Neural cell (in vitro differentiated cells): ENCODE results near the gene SUGCT. TPM values are rescaled to one million over a fixed set of nuclear protein-coding genes. Genes with fewer than 3 reads are reported as not detected.

Source experiments
- H2AFZ ChIP-seq: fragments of 200-600, 300-800 bp; sonication (generic), shearing (Covaris generic); 2 replicates; pipeline ENCODE4 v1.6.0; 2014; ENCODE audit warnings: low read depth, mild to moderate bottlenecking, antibody characterized with exemption, low read length, moderate library complexity
- H3F3A ChIP-seq: fragments of 200-600 bp; shearing (Covaris generic); 2 replicates; pipeline ENCODE4 v1.6.1; 2016; ENCODE audit warnings: mild to moderate bottlenecking, moderate library complexity, mixed read lengths, antibody characterized with exemption, low read length; ENCODE audit not compliant: insufficient read depth, poor library complexity, severe bottlenecking
- H3K27ac ChIP-seq: fragments of 200-600, 300-800 bp; sonication (generic), shearing (Covaris generic); 2 replicates; pipeline ENCODE4 v1.5.1; 2014; ENCODE audit warnings: mild to moderate bottlenecking, low read length, moderate library complexity
- H3K27me3 ChIP-seq: fragments of 300-800, 200-600 bp; sonication (generic), shearing (Covaris generic); 2 replicates; pipeline ENCODE4 v1.6.0; 2014; ENCODE audit warnings: mild to moderate bottlenecking, low read depth, low read length, moderate library complexity; ENCODE audit not compliant: insufficient read depth
- H3K36me3 ChIP-seq: fragments of 300-800, 200-600 bp; sonication (generic), shearing (Covaris generic); 2 replicates; pipeline ENCODE4 v1.5.1; 2014; ENCODE audit warnings: mild to moderate bottlenecking, antibody characterized with exemption, low read length, moderate library complexity; ENCODE audit not compliant: insufficient read depth
- H3K4me2 ChIP-seq: fragments of 300-800, 200-600 bp; sonication (generic), shearing (Covaris generic); 2 replicates; pipeline ENCODE4 v1.6.0; 2014; ENCODE audit warnings: mild to moderate bottlenecking, low read length
- H3K4me3 ChIP-seq: fragments of 300-800, 200-600 bp; sonication (generic), shearing (Covaris generic); 2 replicates; pipeline ENCODE4 v1.5.1; 2014; ENCODE audit warnings: mild to moderate bottlenecking, low read length, moderate library complexity
- H3K79me2 ChIP-seq: fragments of 200-600 bp; shearing (Covaris generic); replicated peaks from 2 replicates; pipeline ENCODE4 v1.6.0; 2014; ENCODE audit warnings: mild to moderate bottlenecking, low read length, moderate library complexity; ENCODE audit not compliant: insufficient read depth
- H3K9ac ChIP-seq: fragments of 300-800, 200-600 bp; sonication (generic), shearing (Covaris generic); 2 replicates; pipeline ENCODE4 v1.6.1; 2016; ENCODE audit warnings: mild to moderate bottlenecking, low read length, mixed read lengths
- H3K9me2 ChIP-seq: fragments of 200-600 bp; shearing (Covaris generic); 2 replicates; pipeline ENCODE4 v1.6.1; 2016; ENCODE audit warnings: mild to moderate bottlenecking, low read length, mixed read lengths; ENCODE audit not compliant: insufficient read depth
- H3K9me3 ChIP-seq: fragments of 200-600, 300-800 bp; sonication (generic), shearing (Covaris generic); 2 replicates; pipeline ENCODE4 v1.6.1; 2016; ENCODE audit warnings: mild to moderate bottlenecking, mixed run types, low read length, moderate library complexity, mixed read lengths
- H4K20me1 ChIP-seq: fragments of 200-600 bp; shearing (Covaris generic); 2 replicates; pipeline ENCODE4 v1.6.1; 2016; ENCODE audit warnings: mild to moderate bottlenecking, mixed run types; ENCODE audit not compliant: insufficient read depth
- EP300 ChIP-seq: fragments of 450-650 bp; conservative IDR thresholded peaks from 2 replicates; pipeline ENCODE4 v1.6.1; 2014; ENCODE audit warnings: antibody characterized with exemption, mild to moderate bottlenecking, moderate library complexity; ENCODE audit not compliant: poor library complexity, severe bottlenecking
- EZH2 ChIP-seq: fragments of 200-600, 300-800 bp; shearing (Covaris generic), sonication (generic); IDR thresholded peaks from 2 replicates; pipeline ENCODE4 v1.6.1; 2014; ENCODE audit warnings: antibody characterized with exemption, low read length, borderline replicate concordance, mild to moderate bottlenecking; ENCODE audit not compliant: insufficient read depth, poor library complexity, severe bottlenecking
- MXI1 ChIP-seq: fragments of 450-650 bp; conservative IDR thresholded peaks from 2 replicates; pipeline ENCODE4 v1.6.1; 2014; ENCODE audit warnings: antibody characterized with exemption, mild to moderate bottlenecking; ENCODE audit not compliant: poor library complexity, severe bottlenecking
- POLR2AphosphoS5 ChIP-seq: IDR thresholded peaks from 2 replicates; pipeline ENCODE4 v1.6.1; 2012
- RAD21 ChIP-seq: fragments of 450-650 bp; conservative IDR thresholded peaks from 2 replicates; pipeline ENCODE4 v1.6.1; 2014; ENCODE audit warnings: antibody characterized with exemption, mild to moderate bottlenecking, moderate library complexity
- SMC3 ChIP-seq: fragments of 450-650 bp; conservative IDR thresholded peaks from 2 replicates; pipeline ENCODE4 v1.6.1; 2014; ENCODE audit warnings: antibody characterized with exemption, mild to moderate bottlenecking, moderate library complexity; ENCODE audit not compliant: poor library complexity
- TAF1 ChIP-seq: IDR thresholded peaks from 2 replicates; pipeline ENCODE4 v1.6.1; 2012; ENCODE audit warnings: low read depth
- polyA plus RNA-seq: library from polyadenylated mRNA; depleted of rRNA; stranded (reverse); fragments of >200 nt; gene quantifications from 2 replicates; pipeline ENCODE4 v1.2.3, GENCODE V29; 2014
- TF ChIP-seq, protein P1 (sequence below): fragments of 450-650 bp; IDR thresholded peaks from 2 replicates; pipeline ENCODE4 v1.5.1; 2014; ENCODE audit warnings: antibody characterized with exemption, mild to moderate bottlenecking, moderate library complexity; ENCODE audit not compliant: poor library complexity, severe bottlenecking
- TF ChIP-seq, protein P2 (sequence below): IDR thresholded peaks from 2 replicates; pipeline ENCODE4 v1.6.1; 2012; ENCODE audit warnings: borderline replicate concordance

SUGCT gene
- polyA plus RNA-seq, 1 donor from 2014 or later = not detected

DNA sequence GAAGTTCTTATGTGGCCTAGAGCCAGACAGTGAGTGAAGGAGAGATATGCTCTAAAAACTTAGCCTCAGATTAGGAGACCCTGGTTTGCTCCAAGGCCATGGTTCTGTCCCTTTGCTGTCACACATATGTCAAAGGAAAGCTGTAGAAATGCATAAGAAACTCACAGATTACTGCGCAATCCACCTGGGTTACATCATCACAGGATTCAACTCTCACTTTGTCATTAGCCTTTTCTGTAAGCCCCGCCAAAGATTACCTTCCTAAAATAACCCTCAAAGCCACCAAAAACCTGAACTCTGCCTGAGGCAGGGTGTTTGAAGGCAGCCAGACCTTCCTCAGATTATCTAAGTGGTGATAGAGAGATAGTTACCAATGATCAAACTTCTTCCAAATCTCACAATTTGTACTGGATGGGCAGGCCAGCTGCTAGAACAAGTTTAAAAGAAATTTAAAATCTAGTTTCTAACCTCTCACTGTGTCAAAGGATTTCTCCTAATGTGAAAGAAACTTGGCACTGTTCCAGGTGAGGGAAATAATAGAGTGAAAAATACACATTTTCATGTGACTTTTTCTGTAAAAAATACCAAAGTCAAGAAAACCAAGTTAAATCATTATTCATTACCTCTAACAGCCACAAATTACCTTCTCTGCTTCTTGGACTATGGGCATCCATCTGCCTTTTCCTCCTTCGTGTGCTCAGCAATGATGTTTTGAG, 567.2 kb downstream of the SUGCT start:
- no peaks in the 10 kb centered on the region for H3K36me3 ChIP-seq
- no peak overlapping the region for H2AFZ ChIP-seq
- no peak overlapping the region for H3K4me2 ChIP-seq
- no peak overlapping the region for H3K4me3 ChIP-seq
- H3K79me2 ChIP-seq = no peaks in the 10 kb centered on the region
- no peak overlapping the region for H3K9ac ChIP-seq
- H4K20me1 ChIP-seq = no peaks in the 10 kb centered on the region
- TF ChIP-seq POLR2AphosphoS5 (no peak), SMC3 (no peak), MXI1 (no peak), EZH2 (no peak), EP300 (no peak)
- TF ChIP-seq, protein P1, sequence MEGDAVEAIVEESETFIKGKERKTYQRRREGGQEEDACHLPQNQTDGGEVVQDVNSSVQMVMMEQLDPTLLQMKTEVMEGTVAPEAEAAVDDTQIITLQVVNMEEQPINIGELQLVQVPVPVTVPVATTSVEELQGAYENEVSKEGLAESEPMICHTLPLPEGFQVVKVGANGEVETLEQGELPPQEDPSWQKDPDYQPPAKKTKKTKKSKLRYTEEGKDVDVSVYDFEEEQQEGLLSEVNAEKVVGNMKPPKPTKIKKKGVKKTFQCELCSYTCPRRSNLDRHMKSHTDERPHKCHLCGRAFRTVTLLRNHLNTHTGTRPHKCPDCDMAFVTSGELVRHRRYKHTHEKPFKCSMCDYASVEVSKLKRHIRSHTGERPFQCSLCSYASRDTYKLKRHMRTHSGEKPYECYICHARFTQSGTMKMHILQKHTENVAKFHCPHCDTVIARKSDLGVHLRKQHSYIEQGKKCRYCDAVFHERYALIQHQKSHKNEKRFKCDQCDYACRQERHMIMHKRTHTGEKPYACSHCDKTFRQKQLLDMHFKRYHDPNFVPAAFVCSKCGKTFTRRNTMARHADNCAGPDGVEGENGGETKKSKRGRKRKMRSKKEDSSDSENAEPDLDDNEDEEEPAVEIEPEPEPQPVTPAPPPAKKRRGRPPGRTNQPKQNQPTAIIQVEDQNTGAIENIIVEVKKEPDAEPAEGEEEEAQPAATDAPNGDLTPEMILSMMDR = no peak
- TF ChIP-seq, protein P2, sequence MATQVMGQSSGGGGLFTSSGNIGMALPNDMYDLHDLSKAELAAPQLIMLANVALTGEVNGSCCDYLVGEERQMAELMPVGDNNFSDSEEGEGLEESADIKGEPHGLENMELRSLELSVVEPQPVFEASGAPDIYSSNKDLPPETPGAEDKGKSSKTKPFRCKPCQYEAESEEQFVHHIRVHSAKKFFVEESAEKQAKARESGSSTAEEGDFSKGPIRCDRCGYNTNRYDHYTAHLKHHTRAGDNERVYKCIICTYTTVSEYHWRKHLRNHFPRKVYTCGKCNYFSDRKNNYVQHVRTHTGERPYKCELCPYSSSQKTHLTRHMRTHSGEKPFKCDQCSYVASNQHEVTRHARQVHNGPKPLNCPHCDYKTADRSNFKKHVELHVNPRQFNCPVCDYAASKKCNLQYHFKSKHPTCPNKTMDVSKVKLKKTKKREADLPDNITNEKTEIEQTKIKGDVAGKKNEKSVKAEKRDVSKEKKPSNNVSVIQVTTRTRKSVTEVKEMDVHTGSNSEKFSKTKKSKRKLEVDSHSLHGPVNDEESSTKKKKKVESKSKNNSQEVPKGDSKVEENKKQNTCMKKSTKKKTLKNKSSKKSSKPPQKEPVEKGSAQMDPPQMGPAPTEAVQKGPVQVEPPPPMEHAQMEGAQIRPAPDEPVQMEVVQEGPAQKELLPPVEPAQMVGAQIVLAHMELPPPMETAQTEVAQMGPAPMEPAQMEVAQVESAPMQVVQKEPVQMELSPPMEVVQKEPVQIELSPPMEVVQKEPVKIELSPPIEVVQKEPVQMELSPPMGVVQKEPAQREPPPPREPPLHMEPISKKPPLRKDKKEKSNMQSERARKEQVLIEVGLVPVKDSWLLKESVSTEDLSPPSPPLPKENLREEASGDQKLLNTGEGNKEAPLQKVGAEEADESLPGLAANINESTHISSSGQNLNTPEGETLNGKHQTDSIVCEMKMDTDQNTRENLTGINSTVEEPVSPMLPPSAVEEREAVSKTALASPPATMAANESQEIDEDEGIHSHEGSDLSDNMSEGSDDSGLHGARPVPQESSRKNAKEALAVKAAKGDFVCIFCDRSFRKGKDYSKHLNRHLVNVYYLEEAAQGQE = no peak
- no peaks in the 10 kb centered on the region for H3F3A ChIP-seq
- H3K27ac ChIP-seq = no peak overlapping the region
- H3K9me3 ChIP-seq = no peaks in the 10 kb centered on the region
- H3K9me2 ChIP-seq = no peaks in the 10 kb centered on the region
- no peaks in the 10 kb centered on the region for H3K27me3 ChIP-seq

DNA sequence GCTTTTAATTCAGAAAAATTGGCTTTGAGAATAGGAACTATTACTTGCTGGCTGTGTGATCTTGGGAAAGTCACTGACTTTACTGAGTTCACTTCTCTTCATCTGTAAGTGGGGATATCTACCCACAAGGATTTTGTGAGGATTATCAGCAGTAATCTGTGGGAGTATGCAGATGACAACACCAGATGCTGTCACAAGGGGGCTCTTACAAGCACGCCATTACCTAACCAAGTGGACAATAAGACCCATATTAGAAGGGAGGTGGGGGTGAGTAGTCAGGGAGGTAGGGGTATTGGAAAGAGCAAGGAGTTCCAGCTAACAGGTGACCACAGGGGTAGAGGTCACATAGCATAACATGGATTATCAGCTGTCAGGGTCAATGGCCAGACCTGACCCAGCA, 569.4 kb downstream of the SUGCT start:
- Histone ChIP-seq H3K4me3 (no peak overlapping the region), H3K4me2 (no peak overlapping the region), H3K9me3 (no peaks in the 10 kb centered on the region), H4K20me1 (no peaks in the 10 kb centered on the region), H3K36me3 (no peaks in the 10 kb centered on the region), H3K27me3 (no peaks in the 10 kb centered on the region), H3K9ac (no peak overlapping the region), H2AFZ (no peak overlapping the region), H3F3A (no peaks in the 10 kb centered on the region), H3K9me2 (no peaks in the 10 kb centered on the region), H3K27ac (no peak overlapping the region), H3K79me2 (no peaks in the 10 kb centered on the region)
- no peak for TF ChIP-seq SMC3
- no peak for TF ChIP-seq RAD21
- TF ChIP-seq, protein P1 = no peak
- no peak for TF ChIP-seq EP300
- TF ChIP-seq, protein P2 = no peak
- TF ChIP-seq POLR2AphosphoS5 = no peak
- TF ChIP-seq TAF1 = no peak
- TF ChIP-seq EZH2 = no peak
- no peak for TF ChIP-seq MXI1
